Measurements from ENCODE around the gene GAS5. TPM values are rescaled to one million over a fixed set of nuclear protein-coding genes. Genes with fewer than 3 reads are reported as not detected.
A peak's percentile ranks its signal among the peaks of the same experiment; 100 is the strongest.
"Not testable (repeated sequence)": the region's sequence is repeated elsewhere in the genome, so short reads cannot be mapped to it uniquely, and the experiment has no call there.

The GAS5 gene
- total RNA-seq, 1 donor from 2014 or later, result 574 TPM

DNA sequence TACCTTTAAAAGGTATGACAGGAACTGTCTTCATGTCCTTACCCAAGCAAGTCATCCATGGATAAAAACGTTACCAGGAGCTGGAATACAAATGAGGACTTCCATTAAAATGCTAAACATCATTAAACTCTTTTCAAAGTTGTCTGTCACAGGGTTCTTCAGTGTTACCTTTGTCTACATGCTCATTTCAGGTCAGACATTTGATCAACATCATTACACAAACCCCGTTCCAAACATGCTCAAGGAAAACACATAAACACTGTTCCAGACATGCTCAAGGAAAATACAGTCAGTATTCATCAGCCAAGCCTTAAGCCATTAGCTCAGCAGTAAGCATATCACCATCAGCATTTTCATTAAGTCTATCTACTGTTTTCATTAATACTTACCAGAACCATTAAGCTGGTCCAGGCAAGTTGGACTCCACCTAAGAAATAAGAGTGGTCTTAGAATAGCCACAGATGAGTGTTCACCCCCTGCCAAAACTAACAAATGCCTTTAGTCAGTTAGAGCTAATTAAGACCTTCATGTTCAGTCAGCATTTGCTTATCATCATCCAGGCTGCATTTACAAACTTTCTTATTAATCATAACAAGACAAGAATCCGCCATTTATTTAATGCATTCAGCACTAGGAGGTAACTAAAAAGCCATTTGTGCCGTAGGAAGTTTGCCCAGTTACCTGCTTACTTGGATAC, 2.2 kb downstream of the GAS5 start:
- Mint-ChIP-seq H3K9me3 (no peaks in the 10 kb centered on the region), H3K36me3 (peaks cover 44% of the 10 kb centered on the region), H3K4me3 (peak overlapping the region; percentile 100), H3K27me3 (peaks cover 4% of the 10 kb centered on the region), H3K27ac (peak overlapping the region; percentile 99), H3K4me1 (ENCODE audit: unreplicated experiment) (peaks cover 22% of the 10 kb centered on the region)
- no peak for DNase-seq (ENCODE audit: extremely low spot score, unreplicated experiment)
- TF ChIP-seq CTCF (conservative IDR thresholded peaks at IDR 0.05), result no peak

DNA sequence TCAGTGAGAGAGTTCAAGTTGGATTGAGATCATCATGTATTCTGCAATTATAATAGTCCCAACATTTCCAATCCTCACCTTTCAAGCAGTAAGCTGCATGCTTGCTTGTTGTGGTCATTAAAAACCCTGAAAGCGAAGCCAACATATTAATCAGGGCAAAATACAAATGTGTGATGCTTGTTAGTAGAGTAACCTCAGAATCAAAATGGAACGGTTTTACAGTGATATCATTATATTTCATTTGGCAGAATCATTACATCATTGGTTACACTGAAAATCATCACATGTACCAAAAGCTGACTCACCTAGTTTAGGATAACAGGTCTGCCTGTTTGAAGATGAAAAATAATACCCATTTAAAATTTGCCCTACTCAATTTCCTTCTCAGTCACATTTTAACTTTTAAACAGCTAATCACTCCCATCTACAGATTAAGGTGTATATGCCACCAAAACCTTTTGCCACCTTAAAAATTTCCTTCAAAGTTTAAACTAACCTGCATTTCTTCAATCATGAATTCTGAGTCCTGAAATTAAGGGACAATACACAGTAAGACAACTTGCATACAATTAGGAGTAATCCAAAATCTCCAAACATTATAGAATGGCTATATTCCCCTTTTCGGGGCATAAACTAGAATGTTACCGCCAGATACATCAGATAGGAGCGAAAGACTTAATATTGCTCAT, 3.5 kb downstream of the GAS5 start:
- peak overlapping the region; percentile 72 for H3K4me3 Mint-ChIP-seq
- H3K27me3 Mint-ChIP-seq, result peaks cover 4% of the 10 kb centered on the region
- peak overlapping the region; percentile 76 for H3K27ac Mint-ChIP-seq
- H3K9me3 Mint-ChIP-seq, result no peaks in the 10 kb centered on the region
- no peak for DNase-seq (ENCODE audit: extremely low spot score, unreplicated experiment)
- TF ChIP-seq CTCF (conservative IDR thresholded peaks at IDR 0.05), result no peak
- H3K36me3 Mint-ChIP-seq, result peaks cover 45% of the 10 kb centered on the region
- H3K4me1 Mint-ChIP-seq (ENCODE audit: unreplicated experiment), result peaks cover 18% of the 10 kb centered on the region

- Mint-ChIP-seq H3K4me1 (ENCODE audit: unreplicated experiment) (peaks cover 13% of the 10 kb centered on the region), H3K27me3 (peaks cover 4% of the 10 kb centered on the region), H3K27ac (peak overlapping the region; percentile 76), H3K4me3 (peak overlapping the region; percentile 72), H3K9me3 (no peaks in the 10 kb centered on the region), H3K36me3 (peaks cover 45% of the 10 kb centered on the region)
- no peak for TF ChIP-seq CTCF (conservative IDR thresholded peaks at IDR 0.05)
- no peak for DNase-seq (ENCODE audit: extremely low spot score, unreplicated experiment)
Observed at GRCh38 chr1:173863224-173864161, 4.3 kb downstream of the GAS5 start.

- H3K27me3 Mint-ChIP-seq, result peaks cover 2% of the 10 kb centered on the region
- peak overlapping the region; percentile 76 for H3K27ac Mint-ChIP-seq
Observed at GRCh38 chr1:173862769-173863223, 5.0 kb downstream of the GAS5 start.

DNA sequence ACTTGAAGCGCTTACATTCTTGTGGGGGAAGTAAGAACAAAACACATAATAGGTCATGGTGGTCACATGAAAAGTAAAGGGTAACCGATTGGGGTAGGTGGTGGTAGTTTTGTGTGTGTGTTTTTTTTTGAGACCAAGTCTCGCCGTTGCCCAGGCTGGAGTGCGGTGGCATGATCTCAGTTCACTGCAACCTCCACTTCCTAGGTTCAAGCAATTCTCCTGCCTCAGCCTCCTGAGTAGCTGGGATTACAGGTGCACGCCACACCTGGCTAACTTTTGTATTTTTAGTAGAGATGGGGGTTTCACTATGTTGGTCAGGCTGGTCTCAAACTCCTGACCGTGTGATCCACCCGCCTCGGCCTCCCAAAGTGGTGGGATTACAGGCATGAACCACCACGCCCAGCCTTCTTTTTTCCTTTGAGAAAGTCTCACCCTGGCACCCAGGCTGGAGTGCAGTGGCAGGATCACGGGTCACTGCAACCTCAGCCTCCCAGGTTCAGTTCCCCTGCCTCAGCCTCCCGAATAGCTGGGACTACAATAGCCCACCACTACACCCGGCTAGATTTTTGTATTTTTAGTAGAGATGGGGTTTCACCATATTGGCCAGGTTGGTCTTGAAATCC, 5.5 kb downstream of the GAS5 start:
- H3K4me3 Mint-ChIP-seq; H3K9me3 Mint-ChIP-seq; H3K27me3 Mint-ChIP-seq; DNase-seq (ENCODE audit: extremely low spot score, unreplicated experiment): not testable (repeated sequence)
- H3K36me3 Mint-ChIP-seq, result peaks cover 49% of the 10 kb centered on the region
- H3K27ac Mint-ChIP-seq, result peak overlapping the region; percentile 76
- H3K4me1 Mint-ChIP-seq (ENCODE audit: unreplicated experiment), result peaks cover 13% of the 10 kb centered on the region

More at GRCh38 chr1:173862769-173863223, 5.0 kb downstream of the GAS5 start:
- DNase-seq (ENCODE audit: extremely low spot score, unreplicated experiment), result no peak
- Mint-ChIP-seq H3K4me3 (no peak overlapping the region), H3K36me3 (peaks cover 47% of the 10 kb centered on the region), H3K4me1 (ENCODE audit: unreplicated experiment) (peaks cover 13% of the 10 kb centered on the region), H3K9me3 (no peaks in the 10 kb centered on the region)
- TF ChIP-seq CTCF (conservative IDR thresholded peaks at IDR 0.05), result no peak
